ENCODE measurements around the gene LMF1.

- TF ChIP-seq CTCF (IDR thresholded peaks at IDR 0.05; ENCODE audit: low read depth, low read length): no peak
- TF ChIP-seq POLR2A (IDR thresholded peaks at IDR 0.05; ENCODE audit: extremely low read depth, insufficient read length): no peak
- peak; percentile 93 for TF ChIP-seq MYC (IDR thresholded peaks at IDR 0.05; ENCODE audit: low read depth, low read length)
- TF ChIP-seq, protein P1, sequence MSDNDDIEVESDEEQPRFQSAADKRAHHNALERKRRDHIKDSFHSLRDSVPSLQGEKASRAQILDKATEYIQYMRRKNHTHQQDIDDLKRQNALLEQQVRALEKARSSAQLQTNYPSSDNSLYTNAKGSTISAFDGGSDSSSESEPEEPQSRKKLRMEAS (IDR thresholded peaks at IDR 0.05; ENCODE audit: low read depth, low read length): peak; percentile 95
These were observed 19.0 kb downstream of the LMF1 start for GRCh38 chr16:951660-952301.
